ENCODE results near the gene CLK1.

CLK1 gene

GRCh38 chr2:200843993-200844948 is 20.2 kb downstream of the CLK1 start:
- no peak overlapping the region for H3K4me3 ChIP-seq (ENCODE audit: low read depth, low read length)
- no peak for TF ChIP-seq CTCF (IDR thresholded peaks at IDR 0.05; ENCODE audit: low read depth, low read length)

GRCh38 chr2:200839513-200839912 is 24.9 kb downstream of the CLK1 start:
- no peak for TF ChIP-seq CTCF (IDR thresholded peaks at IDR 0.05; ENCODE audit: low read depth, low read length)
- no peak overlapping the region for H3K4me3 ChIP-seq (ENCODE audit: low read depth, low read length)

GRCh38 chr2:200834701-200835100 is 29.8 kb downstream of the CLK1 start:
- no peak overlapping the region for H3K4me3 ChIP-seq (ENCODE audit: low read depth, low read length)
- no peak for TF ChIP-seq CTCF (IDR thresholded peaks at IDR 0.05; ENCODE audit: low read depth, low read length)

DNA sequence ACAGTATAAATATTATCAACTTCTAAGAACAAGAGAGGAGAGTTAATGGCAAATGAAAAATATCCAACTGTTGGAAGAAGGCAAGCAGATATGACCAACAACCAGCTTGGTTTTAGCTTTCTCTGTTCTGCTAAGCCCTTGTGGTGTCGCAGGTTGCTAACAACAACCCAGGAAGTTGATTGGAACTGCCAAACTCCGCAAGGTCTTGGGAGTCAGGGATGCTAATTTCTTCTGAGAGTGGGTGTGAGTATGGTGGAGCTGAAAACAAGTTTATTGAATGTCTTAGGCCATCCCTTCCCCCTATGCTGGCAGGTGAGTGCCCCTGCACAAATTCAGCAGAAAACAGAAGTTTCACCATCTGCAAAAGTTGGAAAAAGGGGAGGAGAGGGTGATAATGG is 35.2 kb downstream of the CLK1 start:
- no peak overlapping the region for H3K4me3 ChIP-seq (ENCODE audit: low read depth, low read length)
- no peak for TF ChIP-seq CTCF (IDR thresholded peaks at IDR 0.05; ENCODE audit: low read depth, low read length)

DNA sequence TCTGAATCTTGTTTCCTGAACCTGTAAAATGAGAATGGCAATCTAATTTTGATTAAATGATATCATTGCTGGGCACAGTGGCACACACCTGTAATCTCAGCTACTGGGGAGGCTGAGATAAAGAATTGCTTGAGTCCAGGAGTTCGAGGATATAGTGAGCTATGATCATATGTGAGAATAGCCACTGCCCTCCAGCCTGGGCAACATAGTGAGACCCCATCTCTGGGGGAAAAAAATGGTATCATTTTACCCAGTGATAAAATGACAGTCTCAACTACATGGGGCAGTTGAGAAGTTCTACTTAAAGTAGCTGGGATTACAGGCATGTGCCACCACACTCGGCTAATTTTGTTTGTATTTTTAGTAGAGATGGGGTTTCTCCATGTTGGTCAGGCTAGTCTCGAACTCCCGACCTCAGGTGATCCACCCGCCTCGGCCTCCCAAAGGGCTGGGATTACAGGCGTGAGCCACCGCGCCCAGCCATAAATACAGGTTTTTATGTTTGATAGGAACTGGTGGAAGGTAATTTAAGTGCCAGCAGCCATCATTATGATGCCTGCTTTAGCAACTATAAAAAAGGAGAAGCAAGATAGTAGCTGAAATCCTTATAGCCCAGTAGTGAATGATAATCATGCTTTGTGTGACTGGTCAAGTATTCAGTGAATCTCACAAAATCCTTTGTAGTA is 35.7 kb downstream of the CLK1 start:
- no peak overlapping the region for H3K4me3 ChIP-seq (ENCODE audit: low read depth, low read length)
- no peak for TF ChIP-seq CTCF (IDR thresholded peaks at IDR 0.05; ENCODE audit: low read depth, low read length)

GRCh38 chr2:200828104-200828503 is 36.4 kb downstream of the CLK1 start:
- TF ChIP-seq CTCF (IDR thresholded peaks at IDR 0.05; ENCODE audit: low read depth, low read length): no peak
- H3K4me3 ChIP-seq (ENCODE audit: low read depth, low read length): no peak overlapping the region

- H3K4me3 ChIP-seq (ENCODE audit: low read depth, low read length): no peak overlapping the region
- TF ChIP-seq CTCF (IDR thresholded peaks at IDR 0.05; ENCODE audit: low read depth, low read length): no peak
Measured at GRCh38 chr2:200821686-200822245, 42.7 kb downstream of the CLK1 start.

Measured in WI38 (cell line).